Pancreas (tissue), 10 donors: ENCODE measurements around the gene GDF7. TPM values are rescaled to one million over a fixed set of nuclear protein-coding genes. Genes with fewer than 3 reads are reported as not detected.

Experiments
- ATAC-seq, 4 donors: fragments of 200-7000 bp; cut with Tn5 transposase; one replicate each; pipeline versions ENCODE4 v1.8.0 to v1.9.1; 2020; ENCODE audit warnings: mild to moderate bottlenecking in 4 of 4, moderate library complexity in 4 of 4
- DNase-seq, 6 donors: peaks; one replicate each; pipeline ENCODE4 v3.0.0-alpha.2; 2020
- FAIRE-seq: peaks from 2 replicates; lab custom pipeline; 2012; peaks lifted over from hg19 to GRCh38; lab: Jason Lieb, UNC
- H3K27ac ChIP-seq, 4 donors: fragments of 200-600 bp; sonication (generic); 1 replicate in 3 of 4; 2 replicates in 1 of 4; pipeline versions ENCODE4 v1.5.0 to v1.8.0; 2020
- H3K27me3 ChIP-seq, 4 donors: fragments of 200-600 bp; one replicate each; pipeline ENCODE4 v1.8.0; 2021
- H3K36me3 ChIP-seq, 3 donors: fragments of 200-600 bp; sonication (generic) in 1 of 3; one replicate each; pipeline versions ENCODE4 v1.5.0 to v1.8.0; 2020 to 2021
- H3K4me1 ChIP-seq, 3 donors: fragments of 200-600 bp; one replicate each; pipeline ENCODE4 v1.8.0; 2021
- H3K4me3 ChIP-seq, 4 donors: fragments of 200-600 bp; sonication (generic) in 2 of 4; one replicate each; pipeline versions ENCODE4 v1.5.0 to v1.8.0; 2020 to 2021
- H3K9me3 ChIP-seq, 4 donors: fragments of 200-600 bp; one replicate each; pipeline ENCODE4 v1.8.0; 2021
- CTCF ChIP-seq, 4 donors: fragments of 200-600 bp; sonication (generic) in 3 of 4; IDR thresholded peaks; one replicate each; pipeline versions ENCODE4 v1.5.0 to v1.8.0; 2021; ENCODE audit warnings: antibody characterized with exemption in 4 of 4
- WGBS, 2 donors: extraction: QIAGEN DNeasy Blood & Tissue Kit; methylation state at CpG; one replicate each; pipeline ENCODE4 v1.1.7; 2013; 5-methylcytosine and 5-hydroxymethylcytosine counted together
- intact Hi-C, 3 donors: fragments of 100-400 bp; cut with DNase I; formaldehyde crosslinking; loops; one replicate each; pipeline versions ENCODE4 v1.11.1 to v1.14.2; 2022
- polyA plus RNA-seq, 2 donors: library from polyadenylated mRNA; stranded (reverse); fragments of 200-250 nt; gene quantifications; one replicate each; pipeline ENCODE4 v1.2.3, GENCODE V29; 2013
- total RNA-seq, 6 donors: library from RNA; stranded (reverse); fragmentation: NEBNext Ultra II Directional in 4 of 6; extraction: Animal tissue kit (Norgen Biotek cat#: 25700) in 4 of 6; gene quantifications; one replicate each; pipeline versions ENCODE4 v1.2.1 to v1.2.4, GENCODE V29; 2021 to 2023
- donor health status: healthy with polysubstance abuse.
- donor health status: DM: no; HTN: no; CAD: no; lungs with moderate emphysema.
- donor health status: DM: no; HTN: no; CAD: no.
- donor health status: control.
- donor health status: control.
- donor health status: Bipolar disorder and iron deficiency.
- donor health status: DM: yes; HTN: yes; CAD: no.
- donor health status: DM: no; HTN: no; CAD: no.
- donor health status: DM: no; HTN: no; CAD: no.
- donor health status: DM: yes; HTN: yes; CAD: no.

Gene GDF7
- total and polyA plus RNA-seq, 8 donors: 0.16 to 0.98 (median 0.73) TPM

GRCh38 chr2:20717641-20718040, 50.7 kb downstream of the GDF7 start:
- Histone ChIP-seq H3K27ac (no peak overlapping the region), H3K4me3 (no peak overlapping the region), H3K4me1 (no peaks in the 10 kb centered on the region), H3K36me3 (no peaks in the 10 kb centered on the region), H3K27me3 (no peaks in the 10 kb centered on the region), H3K9me3 (no peaks in the 10 kb centered on the region)
- no peak for TF ChIP-seq CTCF (IDR thresholded peaks at IDR 0.05)
- FAIRE-seq (no peak), DNase-seq (no peak), ATAC-seq (no peak)
- intact Hi-C loops: no loop called here
- 65 to 84% methylated on average over 1 of the region's 1 CpG for WGBS, 2 donors

GRCh38 chr2:20722592-20723240, 55.8 kb downstream of the GDF7 start:
- H3K27me3 ChIP-seq: no peaks in the 10 kb centered on the region
- no peaks in the 10 kb centered on the region for H3K4me1 ChIP-seq
- no peaks in the 10 kb centered on the region for H3K36me3 ChIP-seq
- intact Hi-C loops: no loop called here
- no peak overlapping the region for H3K4me3 ChIP-seq
- FAIRE-seq (no peak), ATAC-seq (no peak), DNase-seq (no peak)
- 88 to 100% methylated on average over 1 of the region's 1 CpG for WGBS, 2 donors
- TF ChIP-seq CTCF (IDR thresholded peaks at IDR 0.05): no peak
- no peak overlapping the region for H3K27ac ChIP-seq
- H3K9me3 ChIP-seq: no peaks in the 10 kb centered on the region

GRCh38 chr2:20723543-20723942, 56.6 kb downstream of the GDF7 start:
- no peaks in the 10 kb centered on the region for H3K36me3 ChIP-seq
- H3K4me3 ChIP-seq: no peak overlapping the region
- DNase-seq (no peak), FAIRE-seq (no peak), ATAC-seq (no peak)
- no peaks in the 10 kb centered on the region for H3K27me3 ChIP-seq
- intact Hi-C loops: no loop called here
- no peaks in the 10 kb centered on the region for H3K9me3 ChIP-seq
- no peak overlapping the region for H3K27ac ChIP-seq
- H3K4me1 ChIP-seq: no peaks in the 10 kb centered on the region
- no peak for TF ChIP-seq CTCF (IDR thresholded peaks at IDR 0.05)

- TF ChIP-seq CTCF (IDR thresholded peaks at IDR 0.05): no peak
- intact Hi-C loops: no loop called here
- no peak overlapping the region for H3K4me3 ChIP-seq
- H3K27ac ChIP-seq: no peak overlapping the region
- no peaks in the 10 kb centered on the region for H3K27me3 ChIP-seq
- DNase-seq (no peak), FAIRE-seq (no peak), ATAC-seq (no peak)
- 94 to 97% methylated on average over 3 of the region's 3 CpGs for WGBS, 2 donors
- no peaks in the 10 kb centered on the region for H3K36me3 ChIP-seq
- H3K4me1 ChIP-seq: no peaks in the 10 kb centered on the region
- H3K9me3 ChIP-seq: no peaks in the 10 kb centered on the region
Observed at GRCh38 chr2:20724500-20725053, 57.6 kb downstream of the GDF7 start.

- 89 to 90% methylated on average over 2 of the region's 2 CpGs for WGBS, 2 donors
- no peaks in the 10 kb centered on the region for H3K9me3 ChIP-seq
- no peaks in the 10 kb centered on the region for H3K36me3 ChIP-seq
- ATAC-seq (no peak), DNase-seq (no peak), FAIRE-seq (no peak)
- intact Hi-C loops: no loop called here
- TF ChIP-seq CTCF (IDR thresholded peaks at IDR 0.05): no peak
- H3K27me3 ChIP-seq: no peaks in the 10 kb centered on the region
- H3K4me1 ChIP-seq: no peaks in the 10 kb centered on the region
- no peak overlapping the region for H3K4me3 ChIP-seq
- no peak overlapping the region for H3K27ac ChIP-seq
Observed at GRCh38 chr2:20725782-20726181, 58.8 kb downstream of the GDF7 start.
